Neuronal stem cell (in vitro differentiated cells): ENCODE measurements around the gene KCNQ1.

Experiments
- DNase-seq: peaks from one replicate; pipeline ENCODE4 v3.0.0-alpha.2; 2013; ENCODE audit warnings: low spot score
- H2AFZ ChIP-seq: one replicate; pipeline ENCODE4 v1.6.1; 2013; ENCODE audit warnings: mild to moderate bottlenecking, low read length, inconsistent platforms
- H2AK5ac ChIP-seq: 2 replicates; pipeline ENCODE4 v1.6.1; 2013; ENCODE audit warnings: low read depth, mild to moderate bottlenecking, inconsistent platforms, low read length, moderate library complexity, mixed read lengths
- H2BK120ac ChIP-seq: 2 replicates; pipeline ENCODE4 v1.6.1; 2013; ENCODE audit warnings: low read depth, mild to moderate bottlenecking, inconsistent platforms, low read length, moderate library complexity, mixed read lengths
- H2BK12ac ChIP-seq: one replicate; pipeline ENCODE4 v1.6.1; 2013; ENCODE audit warnings: low read length, inconsistent platforms
- H2BK15ac ChIP-seq: 2 replicates; pipeline ENCODE4 v1.6.1; 2013; ENCODE audit warnings: mild to moderate bottlenecking, low read length, inconsistent platforms, mixed read lengths
- H2BK5ac ChIP-seq: one replicate; pipeline ENCODE4 v1.6.1; 2013; ENCODE audit warnings: inconsistent platforms, mild to moderate bottlenecking, low read length, moderate library complexity
- H3K14ac ChIP-seq: one replicate; pipeline ENCODE4 v1.6.1; 2013; ENCODE audit warnings: low read length, inconsistent platforms
- H3K18ac ChIP-seq: 2 replicates; pipeline ENCODE4 v1.6.1; 2013; ENCODE audit warnings: low read length, inconsistent platforms
- H3K23ac ChIP-seq: 2 replicates; pipeline ENCODE4 v1.6.1; 2013; ENCODE audit warnings: low read depth, mild to moderate bottlenecking, mixed read lengths, low read length, inconsistent platforms; ENCODE audit not compliant: poor library complexity
- H3K27ac ChIP-seq: replicated peaks from 3 replicates; pipeline ENCODE4 v1.5.1; 2013; ENCODE audit warnings: low read length, inconsistent platforms
- H3K27me3 ChIP-seq, 3 experiments: 2 replicates each; pipeline ENCODE4 v1.6.1; 2013; ENCODE audit warnings: low read length in 3 of 3, mild to moderate bottlenecking in 2 of 3, inconsistent platforms in 1 of 3, low read depth in 1 of 3, mixed read lengths in 1 of 3, moderate library complexity in 1 of 3; ENCODE audit not compliant: control insufficient read depth in 3 of 3, insufficient read depth in 3 of 3
- H3K36me3 ChIP-seq, 2 donors: replicated peaks in 1 of 2; 2 replicates each; pipeline ENCODE4 v1.6.1; 2013; ENCODE audit warnings: low read length in 2 of 2; ENCODE audit not compliant: control insufficient read depth in 2 of 2, insufficient read depth in 2 of 2
- H3K4ac ChIP-seq: 2 replicates; pipeline ENCODE4 v1.6.1; 2013; ENCODE audit warnings: inconsistent platforms, mild to moderate bottlenecking, low read length, moderate library complexity
- H3K4me1 ChIP-seq, 2 donors: 1 replicate in 1 of 2; 2 replicates in 1 of 2; pipeline ENCODE4 v1.6.1; 2013; ENCODE audit warnings: low read length in 2 of 2, low read depth in 1 of 2; ENCODE audit not compliant: control insufficient read depth in 2 of 2, insufficient read depth in 1 of 2
- H3K4me2 ChIP-seq: one replicate; pipeline ENCODE4 v1.6.1; 2013; ENCODE audit warnings: mild to moderate bottlenecking, low read length, inconsistent platforms; ENCODE audit not compliant: insufficient read depth, poor library complexity, severe bottlenecking
- H3K4me3 ChIP-seq, 2 donors: 2 replicates each; pipeline ENCODE4 v1.5.1; 2013; ENCODE audit warnings: low read length in 2 of 2, mild to moderate bottlenecking in 2 of 2, inconsistent platforms in 1 of 2, moderate library complexity in 1 of 2
- H3K79me1 ChIP-seq: one replicate; pipeline ENCODE4 v1.6.1; 2013; ENCODE audit warnings: low read depth, mild to moderate bottlenecking, inconsistent platforms, low read length, moderate library complexity
- H3K9ac ChIP-seq: one replicate; pipeline ENCODE4 v1.6.1; 2013; ENCODE audit warnings: mild to moderate bottlenecking, low read depth, low read length, inconsistent platforms; ENCODE audit not compliant: poor library complexity
- H3K9me3 ChIP-seq, 2 donors: replicated peaks in 1 of 2; 2 replicates each; pipeline versions ENCODE3 to v1.6.1; 2013; ENCODE audit warnings: low read length in 2 of 2, mild to moderate bottlenecking in 2 of 2, inconsistent platforms in 1 of 2, low read depth in 1 of 2, mixed read lengths in 1 of 2, moderate library complexity in 1 of 2; ENCODE audit not compliant: control insufficient read depth in 2 of 2, insufficient read depth in 1 of 2
- H4K8ac ChIP-seq: one replicate; pipeline ENCODE4 v1.6.1; 2013; ENCODE audit warnings: low read depth, mild to moderate bottlenecking, inconsistent platforms, low read length, moderate library complexity
- H4K91ac ChIP-seq: one replicate; pipeline ENCODE4 v1.6.1; 2013; ENCODE audit warnings: low read length, low read depth, mild to moderate bottlenecking, inconsistent platforms; ENCODE audit not compliant: poor library complexity
- WGBS, 2 donors: extraction: QIAGEN DNeasy Blood & Tissue Kit; methylation state at CpG; one replicate each; pipeline ENCODE4 v1.1.7; 2013; ENCODE audit warnings: missing lambda C conversion rate in 2 of 2, mixed read lengths in 1 of 2; ENCODE audit not compliant: insufficient read length in 2 of 2, insufficient replicate concordance in 1 of 2; ENCODE audit errors: extremely low coverage in 2 of 2; 5-methylcytosine and 5-hydroxymethylcytosine counted together

Gene KCNQ1

GRCh38 chr11:2827256-2827655, 382.4 kb downstream of the KCNQ1 start:
- H3K4me1 ChIP-seq: peaks cover 12% of the 10 kb centered on the region in 2 donors
- H3K9me3 ChIP-seq: peaks cover 12 to 22% of the 10 kb centered on the region in 2 donors
- no peak overlapping the region for H2BK120ac ChIP-seq
- no peak overlapping the region for H3K27ac ChIP-seq
- WGBS, 2 donors: no CpG with 5 or more reads among the region's 12 CpGs
- no peak overlapping the region for H3K23ac ChIP-seq
- H3K9ac ChIP-seq: no peak overlapping the region
- peak overlapping the region; percentile 94 for H2AK5ac ChIP-seq
- no peak overlapping the region for H3K4me2 ChIP-seq
- peak overlapping the region; percentile 4 for H4K8ac ChIP-seq
- no peak overlapping the region for H3K4me3 ChIP-seq
- H2BK5ac ChIP-seq: no peak overlapping the region
- no peak overlapping the region for H4K91ac ChIP-seq
- H3K4ac ChIP-seq: no peak overlapping the region
- peak overlapping the region; percentile 30 for H3K18ac ChIP-seq
- no peaks in the 10 kb centered on the region for H3K27me3 ChIP-seq
- no peaks in the 10 kb centered on the region for H3K79me1 ChIP-seq
- H2BK15ac ChIP-seq: peak overlapping the region; percentile 28
- H2AFZ ChIP-seq: no peak overlapping the region
- no peak overlapping the region for H3K14ac ChIP-seq
- DNase-seq: no peak
- H3K36me3 ChIP-seq: no peaks in the 10 kb centered on the region
- H2BK12ac ChIP-seq: no peak overlapping the region

- Histone ChIP-seq H4K8ac (no peak overlapping the region), H3K4me2 (no peak overlapping the region), H3K4me3 (no peak overlapping the region), H2BK12ac (no peak overlapping the region), H3K9me3 (peaks cover 12 to 18% of the 10 kb centered on the region in 2 donors), H2AFZ (no peak overlapping the region), H3K18ac (peak overlapping the region; percentile 68), H3K36me3 (no peaks in the 10 kb centered on the region), H2BK120ac (no peak overlapping the region), H3K27ac (no peak overlapping the region), H2BK15ac (peak overlapping the region; percentile 2), H3K79me1 (no peaks in the 10 kb centered on the region), H3K4me1 (peaks cover 12% of the 10 kb centered on the region in 2 donors), H4K91ac (no peak overlapping the region), H3K23ac (no peak overlapping the region), H3K27me3 (no peaks in the 10 kb centered on the region), H2BK5ac (no peak overlapping the region), H3K14ac (no peak overlapping the region), H3K4ac (no peak overlapping the region), H2AK5ac (peak overlapping the region; percentile 76), H3K9ac (peak overlapping the region; percentile 13)
- DNase-seq: no peak
- WGBS, 2 donors: no CpG with 5 or more reads among the region's 10 CpGs
These were observed 383.0 kb downstream of the KCNQ1 start for GRCh38 chr11:2827792-2828191.

GRCh38 chr11:2828585-2829330, 383.9 kb downstream of the KCNQ1 start:
- no peak for DNase-seq
- Histone ChIP-seq H4K8ac (no peak overlapping the region), H3K14ac (no peak overlapping the region), H2AK5ac (no peak overlapping the region), H3K18ac (no peak overlapping the region), H3K4me2 (no peak overlapping the region), H2BK5ac (no peak overlapping the region), H3K4me1 (peaks cover 12% of the 10 kb centered on the region in 2 donors), H2BK15ac (no peak overlapping the region), H3K27me3 (peaks cover 0 to under 1% (median 0%) of the 10 kb centered on the region in 3 experiments), H3K4me3 (no peak overlapping the region), H4K91ac (no peak overlapping the region), H2AFZ (no peak overlapping the region), H3K9ac (no peak overlapping the region), H3K23ac (no peak overlapping the region), H2BK120ac (no peak overlapping the region), H3K36me3 (no peaks in the 10 kb centered on the region), H2BK12ac (no peak overlapping the region), H3K9me3 (peaks cover 12 to 14% of the 10 kb centered on the region in 2 donors), H3K79me1 (no peaks in the 10 kb centered on the region), H3K27ac (no peak overlapping the region), H3K4ac (no peak overlapping the region)
- no CpG with 5 or more reads among the region's 4 CpGs for WGBS, 2 donors

GRCh38 chr11:2830030-2830812, 385.4 kb downstream of the KCNQ1 start:
- Histone ChIP-seq H3K14ac (peak overlapping the region; percentile 28), H4K8ac (no peak overlapping the region), H3K9me3 (peaks cover 9% of the 10 kb centered on the region in 2 donors), H3K9ac (no peak overlapping the region), H2BK15ac (peak overlapping the region; percentile 22), H4K91ac (peak overlapping the region; percentile 39), H3K79me1 (peaks cover 1% of the 10 kb centered on the region), H2AFZ (no peak overlapping the region), H3K27me3 (peaks cover 0 to 4% (median 0%) of the 10 kb centered on the region in 3 experiments), H3K4me1 (peaks cover 12 to 15% of the 10 kb centered on the region in 2 donors), H3K4me2 (no peak overlapping the region), H3K4ac (peak overlapping the region; percentile 79), H3K23ac (no peak overlapping the region), H2BK120ac (no peak overlapping the region), H3K4me3 (no peak overlapping the region), H3K27ac (no peak overlapping the region), H2BK12ac (no peak overlapping the region), H3K18ac (peak overlapping the region; percentile 32), H2BK5ac (peak overlapping the region; percentile 5), H3K36me3 (no peaks in the 10 kb centered on the region), H2AK5ac (peak overlapping the region; percentile 92)
- no CpG with 5 or more reads among the region's 8 CpGs for WGBS, 2 donors
- DNase-seq: no peak
